ENCODE data around the gene TEX29.

TEX29 gene

GRCh38 chr13:111370570-111371535, 50.4 kb downstream of the TEX29 start:
- peak; percentile 10 for DNase-seq (ENCODE audit: low read depth)

DNA sequence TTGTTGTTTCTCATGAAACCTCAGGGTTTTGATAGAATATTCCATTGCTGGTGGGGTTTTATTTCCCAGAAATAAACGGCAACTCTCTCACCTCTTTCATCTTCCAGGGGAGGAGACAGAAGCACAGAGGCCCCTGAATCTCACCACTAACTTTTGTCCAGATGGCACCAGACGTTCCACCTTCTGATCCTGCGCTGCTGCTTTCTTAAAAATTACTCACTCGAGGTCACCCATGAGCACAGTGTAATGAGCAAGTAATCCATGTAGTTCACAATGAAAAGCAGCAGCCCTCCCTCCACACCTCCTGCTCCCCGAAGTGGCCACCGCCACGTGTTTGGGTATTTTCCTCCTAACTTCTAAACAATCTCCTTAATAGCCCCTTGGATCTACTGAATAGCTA, 51.3 kb downstream of the TEX29 start:
- DNase-seq (ENCODE audit: low read depth), result no peak

DNA sequence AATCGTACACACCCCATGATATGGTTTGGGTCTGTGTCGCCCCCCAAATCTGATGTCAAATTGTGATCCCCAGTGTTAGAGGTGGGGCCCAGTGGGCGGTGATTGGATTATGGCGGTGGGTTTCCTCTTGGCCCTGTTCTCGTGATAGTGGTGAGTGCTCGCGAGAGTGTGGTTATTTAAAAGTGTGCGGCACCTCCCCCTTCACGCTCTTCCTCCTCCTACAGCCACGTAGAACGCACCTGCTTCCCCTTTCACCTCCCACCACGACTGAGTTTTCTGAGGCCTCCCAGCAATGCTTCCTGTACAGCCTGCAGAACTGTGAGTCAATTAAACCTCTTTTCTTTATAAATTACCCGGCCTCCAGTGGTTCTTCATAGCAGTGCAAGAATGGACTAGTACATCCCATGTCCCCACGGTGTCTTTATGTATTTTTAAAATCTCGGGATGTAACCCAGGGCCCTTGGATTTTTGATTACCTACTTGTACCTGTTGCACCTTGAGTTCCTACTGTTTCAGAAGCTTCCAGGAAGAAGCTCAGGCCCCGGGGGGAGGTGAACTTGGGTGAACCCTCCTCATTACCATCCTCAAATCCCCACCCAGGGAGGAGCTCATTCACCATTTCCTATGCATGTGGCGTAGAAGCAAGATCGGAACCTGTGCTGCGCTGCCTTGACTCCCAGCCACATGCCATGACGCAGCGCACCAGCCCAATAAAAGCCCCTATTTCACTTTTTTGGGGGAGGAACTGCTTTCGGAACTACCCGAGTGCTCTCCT, 52.4 kb downstream of the TEX29 start:
- DNase-seq (ENCODE audit: low read depth), result no peak

- DNase-seq (ENCODE audit: low read depth), result no peak
Measured at GRCh38 chr13:111373486-111373885, 53.0 kb downstream of the TEX29 start.

- DNase-seq (ENCODE audit: low read depth), result no peak
Measured at GRCh38 chr13:111380431-111380830, 60.0 kb downstream of the TEX29 start.

GRCh38 chr13:111382411-111382810, 62.0 kb downstream of the TEX29 start:
- no peak for DNase-seq (ENCODE audit: low read depth)

DNA sequence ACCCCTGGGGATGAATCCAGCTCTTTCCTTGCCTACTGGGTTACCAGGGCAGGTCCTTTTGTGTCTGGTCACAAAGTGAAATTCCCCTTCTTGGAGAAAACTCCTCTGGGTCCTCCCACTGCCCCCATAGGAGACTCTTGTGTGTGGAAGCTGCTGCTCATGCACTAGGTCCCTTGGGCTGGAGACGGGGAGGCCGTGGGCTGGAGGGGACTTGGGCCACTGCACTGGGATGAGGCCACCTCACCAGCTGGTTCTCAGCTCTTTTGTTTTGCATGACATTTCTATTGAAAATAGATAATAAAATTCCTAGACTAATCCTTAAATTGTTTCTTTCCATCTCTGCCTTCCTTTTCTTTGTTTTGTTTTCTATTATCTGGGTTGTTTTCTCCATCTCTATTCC, 62.4 kb downstream of the TEX29 start:
- DNase-seq (ENCODE audit: low read depth), result no peak

DNA sequence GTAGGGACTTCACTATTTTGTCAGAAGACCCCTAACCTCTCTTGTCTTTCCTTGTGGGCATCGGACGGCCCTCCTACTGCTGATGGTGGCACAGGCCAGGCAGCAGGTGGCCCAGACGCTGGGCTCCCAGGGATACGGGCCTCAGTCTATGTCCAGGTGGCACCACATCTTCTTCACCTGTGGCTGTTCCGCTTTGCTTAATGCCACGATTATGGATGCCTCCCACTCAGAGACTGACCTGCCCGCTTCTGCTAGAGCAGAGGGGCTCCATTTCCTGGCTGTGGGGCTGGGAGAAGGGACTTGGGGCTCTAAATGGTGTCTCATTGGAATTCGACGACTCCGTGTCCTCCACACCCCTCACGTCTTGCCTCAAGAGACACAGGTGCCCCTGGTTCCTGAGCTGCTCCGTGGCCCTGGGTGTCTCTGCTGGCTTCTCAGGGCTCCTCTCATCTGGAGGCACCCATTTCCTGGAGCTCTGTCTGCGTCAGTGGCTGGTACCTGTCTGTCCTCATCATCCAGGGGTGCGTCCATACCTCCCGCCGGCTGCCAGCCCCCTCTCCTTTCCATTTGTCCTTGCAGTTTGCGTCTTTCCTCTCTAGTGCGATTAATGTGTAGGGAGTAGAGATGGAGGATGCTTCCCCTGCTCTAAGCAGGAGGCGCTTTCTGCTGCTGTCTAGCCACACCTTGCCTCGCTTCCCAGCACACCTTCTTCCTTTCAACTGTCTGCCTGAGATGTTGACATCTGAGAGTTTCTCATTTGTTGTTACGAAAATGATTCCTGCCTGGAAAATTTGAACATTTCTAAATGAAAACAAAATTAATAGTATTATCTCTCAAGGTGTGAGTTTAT, 63.4 kb downstream of the TEX29 start:
- DNase-seq (ENCODE audit: low read depth), result no peak

DNA sequence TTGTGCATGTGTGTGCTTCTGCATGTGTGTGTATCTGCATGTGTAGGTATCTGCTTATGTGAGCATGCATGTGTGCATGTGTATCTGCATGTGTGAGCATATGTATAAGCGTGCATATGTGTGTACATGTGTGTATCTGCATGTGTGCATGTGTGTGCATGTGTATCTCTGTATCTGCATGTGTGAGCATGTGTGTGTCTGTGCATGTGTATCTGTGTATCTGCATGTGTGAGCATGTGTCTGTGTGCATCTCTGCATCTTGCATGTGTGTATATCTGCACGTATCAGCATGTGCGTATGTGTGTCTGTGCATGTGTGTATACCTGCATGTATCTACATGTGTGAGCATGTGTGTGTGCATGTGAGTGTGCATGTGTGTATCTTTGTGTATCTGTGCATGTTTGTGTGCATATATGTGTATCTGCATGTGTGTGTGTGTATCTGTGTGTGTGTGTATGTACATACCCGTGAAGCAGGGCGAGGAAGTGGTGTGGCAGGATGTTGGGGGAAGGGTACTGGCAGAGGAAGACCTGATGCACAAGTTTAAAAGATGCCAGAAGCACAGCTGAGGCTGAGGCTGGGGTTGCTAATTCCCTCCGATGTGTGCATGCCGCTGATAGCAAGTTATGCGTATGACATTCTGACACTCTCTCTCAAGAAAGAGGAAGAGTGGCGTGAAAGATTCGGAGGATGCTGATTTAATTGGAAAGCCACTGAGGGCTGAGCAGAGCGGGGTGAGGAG, 64.2 kb downstream of the TEX29 start:
- DNase-seq (ENCODE audit: low read depth), result no peak

GRCh38 chr13:111385183-111385857, 64.9 kb downstream of the TEX29 start:
- DNase-seq (ENCODE audit: low read depth), result no peak

DNA sequence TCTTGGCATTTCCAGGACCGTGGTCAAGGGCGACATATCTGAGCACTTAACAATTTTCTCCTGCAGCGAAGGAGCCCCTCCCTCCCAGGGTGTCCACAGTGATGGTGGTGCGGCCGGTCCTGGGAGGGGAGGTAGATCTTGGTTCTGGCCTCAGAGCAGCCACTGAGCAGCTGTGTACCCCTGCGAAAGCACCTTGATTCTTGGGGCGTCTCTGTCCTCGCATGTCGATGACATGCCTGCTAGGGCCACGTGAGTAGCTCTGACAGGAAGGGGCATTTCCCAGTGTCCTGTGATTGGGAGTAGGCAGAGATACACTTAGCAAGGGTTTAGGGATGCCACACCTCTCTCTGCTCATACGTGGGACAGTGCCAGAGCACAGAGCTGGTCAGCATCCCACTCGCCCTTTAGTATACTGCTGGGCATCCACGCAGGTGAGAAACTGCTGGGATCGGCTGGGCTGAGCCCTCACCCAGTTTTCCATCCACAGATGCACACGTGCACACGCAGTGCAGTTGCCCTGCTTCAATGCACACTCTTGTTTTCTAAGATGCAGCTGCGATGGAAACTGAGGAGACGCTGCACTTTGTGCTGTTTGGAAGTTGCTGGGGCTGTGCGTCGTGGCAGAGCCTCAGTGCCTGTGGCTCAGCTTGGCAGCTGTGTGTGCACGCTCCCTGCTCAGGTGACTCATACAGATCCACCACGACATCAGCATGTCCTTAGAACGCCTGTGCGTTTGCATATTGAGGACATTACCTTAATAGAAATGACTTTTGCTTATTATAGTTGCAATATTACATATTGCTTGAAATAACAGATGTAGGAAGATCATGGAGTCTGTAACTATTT, 66.8 kb downstream of the TEX29 start:
- no peak for DNase-seq (ENCODE audit: low read depth)

DNA sequence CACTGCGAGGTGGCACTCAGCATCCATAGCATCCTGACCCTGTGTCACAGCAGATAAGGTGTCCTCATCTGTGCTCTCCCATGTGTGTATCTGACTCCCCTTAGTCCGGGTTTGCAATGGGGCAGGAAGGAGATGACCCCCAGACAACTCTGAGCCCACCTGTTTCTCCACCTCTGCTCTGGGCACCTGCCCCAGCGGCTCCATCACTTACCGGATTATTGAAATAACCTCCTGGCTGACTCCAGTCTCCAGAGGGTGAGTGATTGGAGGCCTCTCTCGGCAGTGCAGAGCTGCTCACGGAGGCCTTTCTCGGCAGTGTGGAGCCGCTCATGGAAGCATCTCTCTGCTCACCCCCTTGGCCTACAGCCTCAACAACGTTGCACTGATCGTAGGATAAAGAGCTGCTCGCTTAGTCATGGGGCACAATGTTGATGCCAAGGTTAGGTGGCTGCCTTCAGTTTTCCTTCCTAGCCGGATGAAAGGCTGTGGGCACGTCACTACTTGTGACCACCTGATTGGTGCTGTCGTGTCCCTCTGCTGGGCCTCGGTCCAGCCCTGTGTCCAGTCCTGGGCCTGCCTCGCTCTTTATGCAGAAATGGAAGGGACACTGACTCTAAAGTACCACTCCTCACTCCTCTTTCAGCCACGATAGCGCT, 67.6 kb downstream of the TEX29 start:
- DNase-seq (ENCODE audit: low read depth), result no peak

DNA sequence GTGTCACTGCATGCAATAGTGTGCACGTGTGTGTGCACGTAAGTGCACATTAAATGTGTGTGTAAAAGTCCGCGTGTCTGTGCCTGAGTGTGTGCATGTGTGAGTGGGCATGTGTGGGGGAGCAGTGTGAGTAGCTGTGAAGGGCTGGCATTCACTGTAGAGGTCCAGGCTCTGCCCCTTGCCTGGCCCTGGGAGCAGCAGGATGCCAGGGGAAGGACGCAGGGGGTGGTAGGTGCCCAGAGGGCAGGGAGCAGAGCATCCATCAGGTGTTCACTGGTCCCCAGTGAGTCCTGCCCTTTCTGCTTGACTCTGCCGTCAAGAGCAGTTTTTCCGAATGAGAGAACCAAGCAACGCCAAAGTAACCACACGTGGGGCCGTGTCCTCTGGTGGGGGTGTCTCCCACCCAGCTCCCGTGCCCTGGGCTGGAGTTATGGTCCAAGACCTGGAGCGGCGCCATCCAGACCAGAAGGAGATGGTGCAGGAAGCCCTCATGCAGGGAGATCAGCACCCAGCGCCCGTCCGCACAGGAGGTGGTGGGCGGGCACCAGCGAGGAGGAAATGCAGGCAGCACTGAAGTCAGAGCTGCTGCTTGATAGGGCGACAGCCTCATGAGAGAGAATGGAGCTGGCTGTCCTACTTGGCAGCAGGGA, 68.5 kb downstream of the TEX29 start:
- DNase-seq (ENCODE audit: low read depth), result no peak

DNA sequence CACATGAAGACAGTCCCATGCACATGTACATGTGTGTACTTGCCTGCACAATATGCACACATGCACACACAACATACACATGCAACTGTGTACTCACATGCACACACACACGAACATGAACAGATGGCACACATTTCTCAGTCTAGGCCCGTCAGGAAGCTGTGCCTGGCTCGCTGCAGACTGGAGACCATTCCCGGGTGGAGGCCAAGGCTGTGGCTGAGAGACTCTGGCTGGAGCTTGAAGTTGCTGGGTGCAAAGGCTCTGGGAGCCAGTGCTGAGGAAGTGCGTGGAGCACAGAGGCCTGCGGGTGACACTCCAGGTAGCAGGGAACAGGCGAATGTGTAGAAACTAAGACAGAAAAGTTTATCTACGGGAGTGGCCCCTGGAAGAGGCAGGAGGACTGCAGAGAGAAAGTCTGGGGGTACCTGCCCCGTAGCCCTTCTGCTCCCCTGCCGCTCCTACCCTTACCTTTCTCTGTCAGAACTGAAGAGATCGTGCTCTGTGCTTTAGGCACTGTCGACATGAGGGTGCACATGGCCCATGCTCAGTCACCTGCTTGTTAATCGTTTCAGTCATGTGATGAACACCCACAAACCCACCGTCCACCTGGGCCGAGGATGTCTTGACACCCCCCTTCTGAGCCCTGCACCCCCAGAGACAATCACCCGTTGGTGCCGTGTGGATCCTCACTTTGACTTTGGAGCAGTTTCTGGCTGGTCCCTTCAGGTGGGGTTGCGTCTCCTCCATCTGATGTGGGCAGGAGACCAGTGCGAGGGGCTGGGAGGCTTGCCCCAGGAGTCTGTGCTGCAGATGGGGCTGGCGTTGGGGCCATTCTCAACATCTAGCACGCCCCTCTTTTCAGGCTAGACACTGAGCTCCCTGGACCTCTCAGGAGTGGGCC, 69.4 kb downstream of the TEX29 start:
- DNase-seq (ENCODE audit: low read depth), result no peak

- DNase-seq (ENCODE audit: low read depth), result no peak
Measured at GRCh38 chr13:111390522-111391270, 70.3 kb downstream of the TEX29 start.

DNA sequence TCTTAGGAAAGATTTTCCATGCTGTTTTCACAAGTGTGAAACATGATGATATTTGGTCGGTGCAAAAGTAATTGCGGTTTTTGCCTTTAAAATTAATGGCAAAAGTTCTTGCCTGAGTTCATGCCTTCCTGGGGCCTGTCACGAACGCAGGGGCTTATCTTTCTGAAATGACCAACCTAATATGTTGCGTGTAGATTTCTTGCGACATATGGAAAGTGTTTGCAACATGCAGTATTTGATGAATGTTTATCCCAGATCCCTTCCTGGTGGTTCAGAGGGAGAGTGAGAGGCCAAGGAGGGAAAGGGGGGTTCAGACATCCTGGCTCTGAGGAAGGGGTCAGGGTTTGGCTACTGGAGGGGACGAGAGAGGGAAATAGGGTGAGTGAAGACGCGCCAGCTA, 72.0 kb downstream of the TEX29 start:
- DNase-seq (ENCODE audit: low read depth), result no peak

DNA sequence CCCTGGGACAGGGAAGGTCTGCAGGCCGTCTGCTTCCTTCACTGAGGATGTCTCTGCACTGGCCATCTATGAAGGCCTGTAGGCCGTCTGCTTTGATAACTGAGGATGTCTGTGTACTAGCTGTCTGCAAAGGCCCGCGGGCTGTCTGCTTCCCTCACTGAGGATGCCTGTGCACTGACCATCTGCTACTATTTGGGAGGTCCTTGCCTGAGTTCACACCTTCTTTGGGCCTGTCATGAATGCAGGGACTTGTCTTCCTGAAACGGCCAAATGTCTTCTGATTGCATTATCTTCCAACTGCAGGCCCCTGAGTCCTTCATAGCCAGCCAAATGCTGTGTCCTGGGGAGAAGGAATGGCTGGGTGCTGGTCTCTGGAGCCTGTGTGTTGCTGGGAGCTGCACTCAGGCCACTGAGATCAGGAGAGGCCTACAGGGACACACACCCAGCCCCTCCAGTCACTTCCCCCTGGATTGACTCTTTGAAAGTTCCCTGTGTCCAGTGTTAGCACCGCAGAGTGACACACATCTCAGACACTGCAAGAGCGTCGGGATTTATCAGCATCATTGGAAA, 72.9 kb downstream of the TEX29 start:
- DNase-seq (ENCODE audit: low read depth), result no peak
